Measurements from ENCODE around the gene ADAMTSL2.

DNA sequence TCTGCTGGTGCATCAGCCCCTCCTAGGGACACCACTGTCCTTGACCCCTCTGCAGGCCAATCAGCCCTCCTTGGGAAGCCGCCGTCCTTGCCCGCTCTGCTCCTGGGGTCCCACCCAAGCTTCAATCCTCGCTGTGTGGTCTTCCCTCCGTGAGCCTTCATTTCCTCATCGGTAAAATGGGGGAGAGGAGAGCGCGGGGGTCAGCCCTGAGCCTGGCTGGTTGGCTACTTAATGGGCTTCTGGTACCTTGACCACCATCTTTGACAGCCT, 42.9 kb upstream of the ADAMTSL2 start:
- TF ChIP-seq GATA3 (IDR thresholded peaks at IDR 0.05; ENCODE audit: low read depth, low read length) (no peak), GATA2 (IDR thresholded peaks at IDR 0.05; ENCODE audit: low read depth, low read length) (no peak)

All from SH-SY5Y (cell line).